ENCODE measurements around the gene TOM1L2.

Gene TOM1L2

DNA sequence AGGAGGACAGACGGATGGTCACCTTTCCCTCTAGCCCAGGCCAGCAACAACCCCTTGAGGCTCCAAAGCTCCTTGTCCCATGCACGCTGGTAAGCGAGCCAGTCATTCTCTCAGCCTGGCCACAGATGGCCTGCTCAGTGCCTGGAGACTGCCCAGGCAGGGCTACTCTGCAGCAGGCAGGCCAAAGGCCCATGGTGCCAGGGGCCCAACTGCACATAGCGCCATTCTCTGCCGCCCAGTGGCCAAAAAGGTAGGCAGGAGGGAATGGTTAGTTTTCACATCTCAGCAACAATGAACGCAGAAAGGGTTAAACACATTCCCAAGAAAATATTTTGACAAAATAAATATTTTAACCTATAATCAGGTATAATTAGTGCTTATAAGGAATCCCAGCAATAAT is 127.7 kb downstream of the TOM1L2 start:
- DNase-seq: no peak

DNA sequence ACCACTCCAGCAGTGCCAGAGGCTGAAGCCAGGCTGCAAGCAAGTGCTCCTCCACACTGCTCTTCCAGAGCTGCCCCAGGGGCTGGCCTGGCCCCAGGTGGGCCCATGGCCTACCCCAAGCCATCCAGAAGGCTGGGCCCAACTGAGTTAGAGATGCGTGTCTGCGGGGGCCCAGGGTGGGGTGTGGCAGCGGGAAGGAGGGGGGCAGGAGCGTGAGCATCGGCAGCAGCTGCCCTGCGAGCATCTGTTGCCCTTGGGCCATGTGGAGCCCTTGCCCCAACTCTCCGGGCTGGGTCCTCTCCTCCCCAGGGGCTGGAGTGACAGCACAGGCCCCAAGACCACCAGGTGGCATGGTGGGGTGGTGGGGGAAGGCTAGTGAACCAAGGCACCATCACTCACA is 128.1 kb downstream of the TOM1L2 start:
- no peak for DNase-seq

DNA sequence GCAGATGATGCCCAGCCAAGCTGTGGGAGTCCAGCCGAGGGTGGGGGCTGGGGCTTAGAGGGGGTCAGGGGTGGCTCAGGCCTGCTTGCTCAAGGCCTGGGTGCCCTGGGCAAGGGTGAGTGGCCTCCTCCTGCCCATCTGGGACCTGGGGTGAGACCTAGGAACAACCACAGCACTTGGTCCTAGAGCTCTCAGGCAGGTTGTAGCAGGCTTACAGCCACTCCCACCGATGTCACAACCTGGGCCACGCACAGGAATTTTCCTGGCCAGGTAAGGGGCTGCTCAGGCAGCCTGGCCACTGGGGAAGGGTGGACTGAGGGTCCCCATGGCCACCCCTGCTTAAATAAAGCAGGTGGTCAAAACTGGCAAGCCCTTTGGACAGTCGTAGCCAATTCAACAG is 129.1 kb downstream of the TOM1L2 start:
- DNase-seq: no peak

DNA sequence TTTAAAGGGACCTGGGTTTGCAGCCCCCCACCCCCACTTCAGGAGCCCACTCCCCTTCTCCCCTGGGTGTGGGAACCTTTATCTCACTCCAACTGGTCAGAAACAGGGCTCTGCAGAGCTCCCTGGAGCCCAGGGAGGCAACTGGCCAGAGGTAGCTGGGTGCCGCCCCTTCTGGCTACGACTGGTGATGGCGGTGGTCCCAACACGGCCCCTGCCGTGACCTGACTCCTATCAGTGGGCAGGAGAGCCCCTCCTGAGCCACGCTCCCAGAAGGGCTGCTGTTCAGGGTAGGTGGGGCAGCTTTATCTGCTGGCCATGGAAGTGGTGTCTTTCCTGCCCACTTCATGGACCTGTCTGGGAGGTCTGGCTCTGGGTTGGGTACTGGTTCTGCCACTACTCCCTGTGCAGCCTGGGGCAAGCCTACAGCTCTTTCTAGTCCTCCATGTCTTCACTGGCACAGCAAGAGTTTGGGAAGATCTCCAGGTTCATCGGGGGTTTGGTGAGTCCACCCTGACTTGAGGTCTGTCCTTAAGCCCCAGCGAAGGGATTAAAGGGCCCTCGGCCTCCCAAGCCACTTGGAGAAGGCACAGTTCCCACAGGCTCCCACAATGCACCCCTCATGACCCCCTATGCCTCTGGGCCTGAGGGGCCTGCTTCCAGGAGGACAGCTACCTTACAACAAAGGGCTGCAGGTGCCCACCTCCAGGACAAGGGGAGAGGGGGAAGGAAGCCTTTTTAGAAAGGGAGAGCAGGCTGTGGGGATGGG is 129.9 kb downstream of the TOM1L2 start:
- no peak for DNase-seq

DNA sequence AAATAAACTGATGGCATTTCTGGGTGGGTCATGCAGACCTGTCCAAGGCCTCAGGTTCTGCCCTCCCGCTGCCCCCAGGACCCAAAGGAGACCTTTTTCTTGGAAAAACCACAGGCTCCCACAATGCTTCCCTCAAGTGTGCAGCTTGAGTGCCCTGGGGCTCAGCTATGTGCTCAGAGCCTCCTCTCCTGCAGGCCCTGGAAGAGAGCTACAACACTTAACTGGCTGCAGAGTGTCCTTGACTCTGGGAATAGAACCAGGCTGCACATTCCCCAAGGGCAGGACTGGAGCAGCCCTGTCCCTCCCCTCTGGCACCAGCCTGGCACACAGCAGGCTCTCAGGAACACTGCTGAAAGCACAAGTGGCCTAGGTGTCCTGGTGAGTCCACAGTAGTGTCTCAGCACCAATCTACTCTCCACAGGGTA is 130.6 kb downstream of the TOM1L2 start:
- DNase-seq: no peak

DNA sequence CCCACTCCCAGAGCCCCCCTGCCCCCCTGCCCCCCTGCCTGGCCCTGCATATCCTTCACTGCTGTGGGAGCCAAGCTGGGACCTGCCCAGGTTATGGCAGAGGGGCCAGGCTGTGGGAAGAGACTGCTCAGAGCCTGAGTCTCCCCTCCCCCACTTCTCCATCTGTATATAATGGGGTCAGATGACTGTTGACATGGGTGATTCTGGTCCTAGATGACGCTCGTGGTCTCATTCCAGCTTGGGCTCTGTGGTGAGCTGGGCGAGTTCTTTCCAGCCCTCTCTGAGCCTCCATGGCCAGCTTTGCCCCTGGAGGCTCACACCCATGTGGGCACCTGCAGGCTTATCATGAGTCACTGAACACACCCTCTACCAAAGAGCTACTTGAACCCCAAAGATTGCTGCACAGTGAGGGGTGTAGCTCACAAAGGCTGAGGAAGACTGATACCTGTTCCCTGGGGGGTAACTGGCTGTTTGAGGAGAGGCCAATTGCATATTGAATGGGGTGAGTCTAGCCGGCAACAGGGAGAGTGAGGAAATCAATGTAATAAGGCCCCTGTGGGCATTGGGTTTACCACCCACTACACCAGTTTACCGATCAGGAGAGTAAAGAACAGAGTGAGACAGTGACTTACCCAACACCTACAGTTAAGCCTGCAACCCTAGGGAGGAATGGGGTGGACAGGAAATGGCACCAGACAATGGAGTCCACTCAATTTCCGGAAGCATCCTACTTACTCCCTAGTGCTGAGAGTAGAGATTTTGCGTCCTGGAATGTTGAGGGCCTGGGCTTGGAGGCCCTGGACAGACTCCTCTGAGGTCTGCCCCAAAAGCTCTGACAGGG is 131.2 kb downstream of the TOM1L2 start:
- DNase-seq: no peak

DNA sequence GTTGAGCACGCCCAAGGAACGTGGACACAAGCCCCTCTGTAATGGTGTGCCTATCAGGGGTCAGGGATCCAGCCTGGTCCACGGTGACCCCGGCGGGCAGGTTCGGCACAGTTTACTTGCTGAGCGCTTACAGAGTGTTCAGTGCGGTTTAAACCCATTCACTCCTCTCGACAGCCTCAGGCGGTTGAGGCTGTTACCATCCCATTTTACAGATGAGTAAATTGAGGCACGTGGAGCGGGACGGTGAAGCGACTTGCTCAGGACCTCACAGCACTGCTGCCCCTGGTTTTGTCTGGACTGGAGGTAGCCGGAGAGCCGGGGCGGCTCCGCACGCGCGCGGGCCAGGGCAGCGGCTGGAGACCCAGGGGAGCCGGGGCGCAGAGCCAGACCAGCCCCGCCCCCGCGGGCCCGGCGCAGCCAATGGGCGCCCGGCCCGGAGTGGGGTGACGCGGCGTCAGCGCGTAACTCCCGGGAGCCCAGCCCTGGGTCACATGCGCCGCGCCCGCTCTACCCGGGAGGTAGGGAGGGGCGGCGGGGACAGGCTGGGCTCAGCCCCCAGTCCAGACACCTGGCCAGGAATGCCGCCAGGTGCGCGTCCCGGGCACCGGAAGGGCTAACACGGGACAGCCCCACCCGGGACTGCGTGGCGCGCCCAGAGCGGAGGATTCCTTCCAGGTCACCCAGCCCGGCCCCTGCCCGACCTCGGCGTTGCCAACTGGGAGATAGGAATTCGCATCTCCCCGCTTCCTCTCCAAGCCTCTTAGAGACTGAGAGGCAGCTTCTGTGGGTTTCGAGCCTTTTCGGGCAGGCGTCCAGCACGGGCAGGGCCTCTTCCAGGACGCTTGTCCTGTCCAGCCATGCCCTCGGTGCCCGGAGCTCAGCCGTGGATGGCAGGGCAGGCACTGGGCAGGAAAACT is 132.2 kb downstream of the TOM1L2 start:
- DNase-seq: peak; percentile 66 to 67

DNA sequence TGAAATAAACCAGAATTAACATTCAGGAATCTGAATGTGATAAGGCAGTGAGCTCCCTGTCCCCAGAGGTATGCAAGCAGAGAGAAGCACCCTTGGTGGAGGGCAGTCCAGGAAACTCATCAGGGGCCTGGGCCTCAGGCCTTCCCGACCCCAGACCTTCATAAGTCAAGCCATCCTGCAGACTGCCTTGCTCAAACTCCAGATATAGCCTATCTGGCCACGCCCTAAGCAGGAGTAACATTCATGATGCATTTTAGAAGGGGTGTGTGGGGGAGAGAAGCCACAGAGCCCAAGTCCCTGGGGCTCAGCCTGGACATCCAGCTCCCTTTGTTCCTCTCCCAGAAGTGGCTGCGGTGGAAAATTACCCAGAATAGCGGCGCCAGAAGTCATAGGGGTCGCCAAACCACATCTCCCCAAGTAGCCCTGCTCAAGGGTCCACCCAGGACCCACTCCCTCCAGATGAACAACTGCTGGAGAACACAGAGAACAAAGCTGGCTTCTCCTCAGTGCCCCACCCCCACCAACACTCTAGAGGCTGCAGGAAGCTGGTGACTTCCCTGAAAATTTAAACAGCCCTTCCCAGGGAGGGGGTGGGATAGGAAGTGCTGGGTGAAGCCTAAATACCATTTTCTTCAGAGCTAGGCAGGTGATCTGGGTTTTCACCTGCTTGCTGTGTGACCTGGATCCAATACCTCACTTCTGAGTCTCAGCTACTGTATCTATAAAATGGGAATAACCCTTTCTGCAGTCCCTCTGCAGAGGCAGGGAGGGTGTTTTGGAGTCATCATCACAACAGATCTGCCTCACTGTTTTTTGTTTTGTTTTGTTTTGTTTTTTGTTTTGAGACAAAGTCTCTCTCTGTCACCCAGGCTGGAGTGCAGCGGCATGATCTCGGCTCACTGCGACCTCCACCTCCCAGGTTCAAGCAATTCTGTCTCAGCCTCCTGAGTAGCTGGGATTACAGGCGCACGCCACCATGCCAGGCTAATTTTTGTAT is 133.9 kb downstream of the TOM1L2 start:
- DNase-seq: no peak

DNA sequence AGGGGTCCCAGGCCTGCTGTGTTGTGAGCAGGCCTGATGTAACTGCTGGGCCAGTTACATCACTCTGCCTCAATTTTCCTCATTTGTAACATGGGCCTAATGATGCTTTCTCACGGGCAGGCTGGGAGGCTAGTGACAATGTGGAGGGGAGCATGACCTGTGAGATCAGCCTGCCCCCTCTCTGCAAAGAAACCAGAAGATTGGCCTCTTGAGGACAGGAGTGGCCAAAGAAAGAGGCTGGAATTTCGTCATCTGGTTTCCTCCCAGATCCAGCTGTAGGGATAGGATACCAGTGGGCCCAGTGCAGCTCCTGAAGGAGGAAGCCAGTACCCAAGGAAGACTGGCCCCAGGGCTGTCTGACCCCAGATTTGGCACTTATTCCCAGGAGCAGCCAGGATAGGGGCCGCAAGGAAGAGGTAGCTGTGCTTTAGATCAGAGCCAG is 134.8 kb downstream of the TOM1L2 start:
- no peak for DNase-seq

DNA sequence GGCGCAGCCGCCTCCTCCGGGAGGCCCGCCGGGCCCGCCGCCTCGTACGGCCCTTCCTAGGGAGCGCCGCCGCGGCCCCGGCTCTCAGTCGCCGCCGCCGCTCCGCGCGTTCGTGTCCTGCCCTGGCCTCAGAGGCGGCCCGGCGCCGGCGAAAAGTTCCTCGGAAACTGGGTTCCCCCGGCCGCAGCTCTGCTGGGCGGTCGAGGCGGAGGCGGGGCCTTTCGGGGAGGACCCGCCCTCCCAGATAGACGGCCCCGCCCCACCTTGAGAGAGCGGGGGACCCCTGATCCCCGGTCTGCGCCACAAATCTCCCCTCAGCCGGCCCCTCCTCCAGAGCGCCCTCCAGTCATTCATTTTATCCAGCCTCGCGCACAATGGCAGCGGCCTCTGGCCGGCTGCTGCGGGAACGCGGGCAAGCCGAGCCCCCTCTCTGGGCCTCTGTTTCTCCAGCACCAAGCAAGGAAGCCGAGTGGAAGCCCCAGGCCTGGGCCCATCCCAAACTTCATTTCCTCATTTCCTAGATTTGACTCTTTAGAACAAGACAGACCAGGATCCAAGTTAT is 135.3 kb downstream of the TOM1L2 start, which contains the start of gene SREBF1:
TSS of gene SREBF1 (minus strand) at position 169 of the 562 bp plus-strand sequence. CDS start 169 bp downstream, outside the sequence.
- peak; percentile 39 to 41 for DNase-seq

DNA sequence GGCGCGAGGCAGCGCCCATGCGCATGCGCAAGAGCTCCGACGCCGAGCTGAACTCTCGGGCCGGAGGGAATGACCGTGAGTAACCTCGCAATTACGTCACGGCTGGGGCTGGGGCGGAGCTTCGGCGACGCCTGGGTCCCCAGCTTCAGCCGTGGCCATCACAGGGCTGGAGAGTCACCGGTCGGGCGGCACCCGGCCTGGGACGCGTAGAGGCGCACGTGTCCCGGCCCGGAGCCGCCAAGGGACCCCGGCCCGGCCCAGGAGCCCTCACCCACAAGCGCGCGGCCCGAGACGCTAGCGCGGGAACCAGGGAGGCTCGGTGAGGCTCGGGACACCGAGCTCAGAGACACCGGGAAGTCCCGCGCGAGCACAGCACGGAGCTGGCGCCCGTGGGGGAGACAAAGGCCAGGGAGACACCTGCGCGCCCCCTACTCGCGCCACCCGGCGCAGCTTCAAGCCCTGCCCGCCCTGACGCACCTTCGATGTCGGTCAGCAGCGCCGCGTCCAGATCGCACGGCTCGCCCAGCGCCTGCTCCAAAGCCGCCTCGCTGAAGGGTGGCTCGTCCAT is 135.9 kb downstream of the TOM1L2 start:
- DNase-seq: peak; percentile 95 to 96

DNA sequence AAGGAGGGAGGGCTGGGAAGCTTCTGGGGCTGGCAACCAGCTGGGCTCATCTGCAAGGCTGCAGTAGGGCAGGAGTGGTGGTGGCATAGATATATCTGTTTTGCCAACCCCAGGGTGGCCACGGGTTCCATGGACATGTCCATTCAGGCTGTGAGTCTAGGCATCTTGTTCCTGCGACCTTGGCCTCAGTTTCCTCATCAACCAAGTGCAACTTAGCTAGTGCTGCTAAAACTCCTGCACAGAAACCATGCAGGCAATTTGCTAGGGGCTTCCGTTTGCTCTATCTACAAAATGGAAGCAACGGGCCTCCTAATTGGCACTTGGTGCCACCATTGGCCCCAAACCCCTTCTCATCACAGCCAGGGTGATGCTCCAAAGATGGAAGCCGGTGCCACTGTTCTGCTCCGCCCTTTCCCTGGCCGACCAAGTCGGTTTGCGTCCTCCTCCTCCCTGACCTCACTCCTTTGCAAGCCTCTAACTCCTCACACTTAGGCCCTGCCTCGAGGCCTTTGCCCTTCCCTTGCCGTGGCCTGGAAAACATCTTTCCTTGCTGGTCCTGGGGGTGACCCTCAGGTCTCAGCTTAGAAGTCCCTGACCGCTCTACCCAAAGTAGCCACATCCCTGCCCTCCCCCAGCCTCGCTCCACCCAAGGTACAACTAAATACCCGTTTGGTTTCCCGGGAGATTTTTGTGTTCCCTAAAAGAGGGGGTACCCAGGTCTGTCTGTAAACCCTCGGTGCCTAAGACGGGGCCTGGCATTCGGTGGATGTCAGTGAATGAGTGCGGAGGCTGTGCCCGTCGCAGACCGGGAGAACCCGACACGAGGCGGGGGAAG is 136.6 kb downstream of the TOM1L2 start:
- no peak for DNase-seq

DNA sequence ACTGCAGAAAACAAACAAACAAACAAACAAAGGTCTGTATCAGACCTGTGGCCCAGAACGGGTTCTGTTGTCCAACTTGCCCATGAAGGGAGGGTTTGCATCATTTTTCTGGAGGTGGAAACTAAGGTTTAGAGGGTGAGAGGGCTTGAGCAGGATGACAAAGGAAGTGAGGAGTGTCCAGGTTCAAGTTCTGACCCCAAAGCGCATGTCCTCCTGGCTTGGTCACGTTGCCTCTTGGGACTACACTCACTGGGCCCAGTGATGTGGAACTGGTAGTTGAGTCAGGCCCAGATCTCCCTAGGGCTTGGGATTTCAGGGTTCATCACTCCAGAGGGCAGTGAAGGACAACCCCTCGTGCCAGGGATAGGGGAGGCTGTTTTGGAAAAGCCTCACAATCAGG is 137.2 kb downstream of the TOM1L2 start:
- no peak for DNase-seq

DNA sequence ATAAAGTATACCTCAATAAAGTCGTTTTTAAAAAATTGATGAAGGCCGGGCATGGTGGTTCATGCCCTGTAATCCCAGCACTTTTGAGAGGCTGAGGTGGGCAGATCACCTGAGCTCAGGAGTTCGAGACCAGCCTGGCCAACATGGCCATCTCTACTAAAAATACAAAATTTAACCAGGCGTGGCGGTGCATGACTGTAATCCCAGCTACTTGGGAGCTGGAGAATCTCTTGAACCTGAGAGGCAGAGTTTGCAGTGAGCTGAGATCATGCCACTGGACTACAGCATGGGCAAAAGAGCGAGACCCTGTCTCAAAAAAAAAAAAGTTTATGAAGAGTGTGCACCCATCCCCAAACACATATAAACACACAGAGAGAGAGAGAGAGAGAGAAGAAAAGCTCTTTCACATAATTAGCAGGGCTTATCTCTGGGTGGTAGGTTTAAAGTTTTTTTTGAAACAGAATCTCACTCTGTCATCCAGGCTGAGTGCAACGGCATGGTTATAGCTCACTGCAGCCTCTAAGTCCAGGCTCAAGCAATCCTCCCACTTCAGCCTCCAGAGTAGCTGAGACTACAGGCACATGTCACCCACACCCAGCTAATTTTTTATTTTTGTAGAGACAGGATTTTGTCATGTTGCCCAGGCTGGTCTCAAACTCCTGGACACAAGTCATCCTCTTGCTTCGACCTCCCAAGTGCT is 138.4 kb downstream of the TOM1L2 start:
- DNase-seq: no peak

DNA sequence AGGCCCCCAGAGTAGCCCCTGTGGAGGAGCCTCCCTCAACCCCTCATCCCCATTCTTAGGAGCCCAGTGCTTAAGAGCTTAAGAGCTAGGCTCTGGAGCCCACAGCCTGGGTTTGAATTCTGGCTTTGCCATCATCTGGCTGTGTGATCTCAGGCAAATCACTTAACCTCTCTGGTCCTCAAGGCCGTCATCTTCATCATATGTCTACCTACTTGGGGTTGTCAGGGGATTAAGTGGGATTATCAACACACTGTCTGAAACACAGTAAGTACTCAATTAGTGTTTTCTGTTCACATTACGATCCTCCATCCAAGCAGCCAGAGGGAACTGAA is 140.2 kb downstream of the TOM1L2 start:
- no peak for DNase-seq

DNA sequence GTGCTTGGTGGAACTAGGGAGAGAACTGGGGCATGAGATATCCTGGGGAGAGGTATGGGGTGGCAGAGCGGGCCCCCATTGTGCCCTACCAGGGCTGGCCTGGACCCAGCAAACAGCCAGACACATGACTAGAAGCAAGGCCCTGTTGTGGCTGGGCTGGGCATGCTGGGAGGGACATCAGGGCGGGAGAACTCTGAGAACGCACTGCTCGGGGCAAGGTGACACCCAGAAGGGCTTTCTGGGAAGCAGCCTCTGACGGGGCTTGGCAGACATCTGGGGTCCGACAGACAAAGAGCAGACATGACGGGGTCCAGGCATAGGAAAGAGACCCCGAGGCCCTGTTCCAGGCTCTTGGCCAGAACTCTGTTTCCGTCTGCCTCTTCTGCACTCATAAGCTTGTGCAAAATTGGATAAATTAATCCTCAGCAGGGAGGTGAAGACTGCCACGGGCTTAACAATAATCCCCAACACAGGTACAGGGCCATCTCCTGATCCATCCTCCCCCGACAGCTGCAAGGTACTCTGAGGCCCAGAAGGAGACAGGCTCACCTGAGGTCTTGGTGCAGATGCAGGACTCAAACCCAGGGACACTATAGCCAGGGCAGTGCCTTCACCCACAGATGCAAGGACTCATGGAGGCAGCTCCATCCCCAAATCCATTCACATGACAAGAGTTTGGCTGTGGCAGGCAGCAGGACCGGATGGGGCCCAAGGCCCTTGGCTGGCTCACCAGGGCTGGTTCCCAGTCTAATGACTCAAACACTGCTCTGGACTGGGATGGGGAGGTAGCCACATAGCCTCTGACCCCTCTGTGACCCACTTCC is 140.8 kb downstream of the TOM1L2 start:
- no peak for DNase-seq

DNA sequence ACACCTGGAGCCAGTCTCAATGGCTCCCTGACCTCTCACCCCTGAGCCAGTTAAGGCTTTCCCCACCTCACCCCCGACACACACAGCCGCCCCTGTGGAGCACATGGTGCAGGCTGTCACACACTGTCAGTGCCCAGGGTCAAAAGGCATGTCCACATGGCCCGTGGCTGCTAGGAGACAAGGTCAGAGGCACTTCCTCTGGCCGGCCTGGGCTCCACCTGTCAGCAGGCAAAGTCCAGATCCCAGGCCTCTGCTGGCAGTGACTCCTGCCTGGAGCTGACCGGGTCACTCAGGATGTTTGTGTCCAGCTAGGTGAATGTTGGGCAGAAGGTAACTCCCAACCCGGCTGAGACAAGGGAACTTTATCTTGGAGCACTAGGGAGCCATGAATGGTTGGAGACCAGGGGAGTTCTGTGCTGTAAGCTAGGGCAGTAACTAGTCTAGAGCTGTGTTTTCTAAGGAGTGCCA is 141.4 kb downstream of the TOM1L2 start:
- no peak for DNase-seq

DNA sequence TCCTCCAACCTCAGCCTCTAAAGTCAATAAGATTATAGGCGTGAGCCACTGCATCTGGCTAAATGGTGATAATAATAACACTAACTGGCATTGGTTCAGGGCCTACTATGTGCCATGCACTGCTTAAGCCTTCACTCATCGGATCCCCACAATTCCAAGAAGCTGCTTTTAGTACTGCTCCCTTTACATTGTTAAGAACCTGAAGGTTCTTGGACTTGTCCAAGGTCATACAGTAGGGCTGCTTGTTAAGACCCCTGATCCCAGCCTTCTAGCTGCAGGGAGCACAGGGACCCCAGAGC is 142.0 kb downstream of the TOM1L2 start:
- no peak for DNase-seq
